AG08396 (cell line): ENCODE results near the gene UPB1.
"Not testable (repeated sequence)": the region's sequence is repeated elsewhere in the genome, so short reads cannot be mapped to it uniquely, and the experiment has no call there.

Experiments used
- DNase-seq: peaks from one replicate; pipeline ENCODE4 v3.0.0; 2012; ENCODE audit warnings: low spot score, mixed read lengths

Gene UPB1

GRCh38 chr22:24504956-24505736 lies 10.0 kb downstream of the UPB1 start:
- DNase-seq, result no peak

DNA sequence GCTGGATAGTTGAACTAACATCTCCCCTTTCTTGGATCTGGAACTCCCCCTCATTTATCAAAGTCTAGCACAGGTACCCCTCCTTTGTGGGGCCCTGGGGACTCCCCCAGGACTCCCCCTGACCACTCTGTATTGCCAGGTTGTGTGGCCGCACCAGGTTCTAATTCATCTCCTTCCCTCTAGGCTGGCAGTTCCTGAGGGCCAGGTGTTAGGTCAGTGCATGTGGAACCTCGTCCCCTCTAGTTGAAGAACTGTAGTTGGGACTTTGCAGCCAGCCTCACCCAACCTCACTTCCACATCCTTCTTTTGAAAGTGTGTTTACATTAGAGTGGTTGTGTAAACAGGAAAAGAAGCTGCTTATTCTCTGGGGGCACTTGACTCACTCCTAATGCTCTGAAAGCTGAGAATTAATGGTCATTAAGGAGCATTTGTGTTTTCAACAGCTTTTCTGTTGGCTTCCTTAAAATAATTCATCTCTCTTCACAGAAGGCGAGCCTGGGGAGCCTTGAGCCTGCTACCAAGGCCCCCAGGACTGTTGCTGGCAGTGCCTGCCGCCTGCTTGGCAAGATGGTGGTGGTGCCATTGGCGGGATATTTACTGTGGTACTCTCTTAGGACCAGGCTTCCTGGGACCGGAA lies 11.8 kb downstream of the UPB1 start:
- DNase-seq, result no peak

DNA sequence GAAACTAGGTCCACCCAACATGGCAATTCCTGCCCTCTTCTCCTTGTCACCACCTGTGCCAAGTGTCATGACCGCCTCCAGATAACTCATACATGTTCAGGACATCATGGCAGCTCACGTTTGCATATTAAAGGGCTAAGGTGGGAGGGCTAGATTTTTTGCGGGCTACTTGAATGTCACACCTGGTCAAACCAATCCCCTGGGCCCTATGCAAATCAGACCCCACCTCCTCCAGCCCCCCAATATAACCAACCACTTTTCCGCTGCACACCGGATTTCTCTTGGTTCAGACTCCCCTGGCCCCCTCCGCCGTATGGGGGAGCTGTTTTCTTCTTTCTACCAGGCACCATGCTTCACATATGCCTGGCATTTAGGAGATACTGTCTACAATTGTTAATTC lies 12.6 kb downstream of the UPB1 start:
- DNase-seq, result no peak

DNA sequence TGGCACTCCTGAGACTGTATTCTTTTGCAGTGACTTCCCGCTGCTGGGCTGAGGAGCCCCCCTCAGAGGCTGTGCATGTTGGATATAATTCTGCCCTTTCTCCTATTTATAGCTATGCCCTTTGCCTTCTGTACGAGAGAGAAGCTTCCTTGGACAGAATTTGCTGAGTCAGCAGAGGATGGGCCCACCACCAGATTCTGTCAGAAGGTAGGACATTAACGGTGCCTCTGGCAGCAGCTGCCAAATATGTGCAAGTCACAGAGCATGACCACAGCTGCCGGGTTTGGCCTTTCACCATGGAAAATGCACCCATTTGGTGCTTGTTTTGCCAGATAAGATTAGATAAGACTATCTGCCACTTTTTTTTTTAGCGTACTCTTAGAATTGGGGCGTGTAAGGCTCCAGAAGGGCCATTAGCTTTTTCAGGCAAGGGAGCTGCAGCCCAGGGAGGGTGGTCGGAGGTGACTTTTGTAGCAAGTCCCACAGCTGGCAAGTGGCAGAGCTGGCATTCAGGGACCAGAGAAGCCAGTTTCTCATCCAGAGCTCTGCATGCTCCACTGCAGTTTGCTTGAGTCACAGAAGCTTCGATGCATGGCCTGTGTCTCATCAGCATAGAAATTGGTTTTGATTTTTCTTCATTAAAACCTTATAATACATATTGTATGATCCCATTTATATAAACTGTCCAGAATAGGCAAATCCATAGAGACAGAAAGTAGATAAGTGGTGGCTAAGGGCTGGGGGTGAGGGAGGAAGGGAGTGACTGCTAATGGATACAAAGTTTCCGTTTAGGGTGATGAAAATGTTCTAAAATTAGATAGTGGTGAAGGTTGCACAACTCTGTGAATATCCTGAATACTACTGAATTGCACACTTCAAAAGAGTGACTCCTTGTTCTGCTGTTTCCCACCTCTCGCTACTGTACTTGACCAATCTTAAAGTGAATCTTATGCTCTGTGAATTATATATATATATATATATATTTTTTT lies 15.8 kb downstream of the UPB1 start:
- peak; percentile 24 for DNase-seq

- DNase-seq, result no peak
Observed at GRCh38 chr22:24512043-24512442, 16.9 kb downstream of the UPB1 start.

DNA sequence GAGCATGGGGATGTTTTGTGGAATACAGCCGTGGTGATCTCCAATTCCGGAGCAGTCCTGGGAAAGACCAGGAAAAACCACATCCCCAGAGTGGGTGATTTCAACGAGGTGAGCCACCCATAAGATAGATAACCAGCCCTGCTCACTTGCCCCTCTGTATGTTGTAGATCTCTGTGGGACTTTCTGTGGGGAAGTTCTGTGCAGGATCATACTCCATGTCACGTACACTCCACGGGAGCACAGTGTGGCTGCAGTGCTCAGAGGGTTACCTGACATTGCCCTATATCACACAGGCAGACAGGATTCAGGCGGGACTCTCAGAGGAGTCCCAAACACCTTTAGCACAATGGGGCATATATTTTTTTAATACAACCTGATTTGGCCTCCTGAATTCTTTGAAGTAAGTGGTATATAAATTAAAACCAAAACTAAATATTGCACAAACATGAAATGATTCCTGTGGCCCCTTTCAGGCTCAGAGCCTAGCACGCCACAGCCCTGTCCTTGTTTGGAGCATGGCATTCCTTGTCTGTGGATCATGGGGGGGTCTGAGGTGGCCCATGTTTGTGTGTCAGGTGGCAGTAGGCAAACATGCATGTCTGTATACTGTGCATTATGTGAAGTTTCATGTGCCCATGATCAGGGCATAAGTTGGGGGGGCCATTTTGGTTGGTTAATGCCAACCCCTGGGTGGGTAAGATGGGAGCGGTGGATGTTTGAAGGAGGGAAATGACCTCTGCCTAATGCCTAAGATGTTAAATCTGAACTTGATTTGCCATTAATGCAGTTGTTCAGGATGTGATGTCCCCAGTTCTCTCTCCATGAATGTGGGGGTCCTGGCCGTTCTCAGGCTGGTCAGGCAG lies 18.5 kb downstream of the UPB1 start:
- no peak for DNase-seq

- no peak for DNase-seq
Observed at GRCh38 chr22:24514241-24515026, 19.3 kb downstream of the UPB1 start.

GRCh38 chr22:24515027-24515338 lies 19.9 kb downstream of the UPB1 start:
- no peak for DNase-seq

- DNase-seq, result peak; percentile 85
Observed at GRCh38 chr22:24516301-24516737, 21.2 kb downstream of the UPB1 start.

DNA sequence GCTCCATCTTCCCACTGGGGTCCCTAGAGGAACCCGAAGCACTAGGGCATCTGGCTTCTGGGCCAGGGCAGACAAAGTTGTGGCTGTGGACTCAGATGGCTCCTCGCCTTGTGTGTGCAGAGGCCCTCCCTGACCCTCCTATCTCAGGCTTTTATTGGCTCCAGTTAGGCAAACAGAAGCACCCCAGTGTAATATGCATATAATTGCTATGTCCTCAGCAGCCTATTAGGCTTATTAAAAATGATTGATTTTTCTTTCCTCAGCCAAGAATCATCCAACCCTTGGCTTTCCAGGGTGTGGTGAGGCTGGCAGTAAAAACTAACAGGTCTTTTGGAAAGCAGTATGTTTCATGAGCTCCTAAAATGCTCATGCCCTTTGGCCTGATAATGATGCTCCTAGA lies 22.3 kb downstream of the UPB1 start:
- DNase-seq, result no peak

GRCh38 chr22:24518228-24518627 lies 23.1 kb downstream of the UPB1 start:
- no peak for DNase-seq

DNA sequence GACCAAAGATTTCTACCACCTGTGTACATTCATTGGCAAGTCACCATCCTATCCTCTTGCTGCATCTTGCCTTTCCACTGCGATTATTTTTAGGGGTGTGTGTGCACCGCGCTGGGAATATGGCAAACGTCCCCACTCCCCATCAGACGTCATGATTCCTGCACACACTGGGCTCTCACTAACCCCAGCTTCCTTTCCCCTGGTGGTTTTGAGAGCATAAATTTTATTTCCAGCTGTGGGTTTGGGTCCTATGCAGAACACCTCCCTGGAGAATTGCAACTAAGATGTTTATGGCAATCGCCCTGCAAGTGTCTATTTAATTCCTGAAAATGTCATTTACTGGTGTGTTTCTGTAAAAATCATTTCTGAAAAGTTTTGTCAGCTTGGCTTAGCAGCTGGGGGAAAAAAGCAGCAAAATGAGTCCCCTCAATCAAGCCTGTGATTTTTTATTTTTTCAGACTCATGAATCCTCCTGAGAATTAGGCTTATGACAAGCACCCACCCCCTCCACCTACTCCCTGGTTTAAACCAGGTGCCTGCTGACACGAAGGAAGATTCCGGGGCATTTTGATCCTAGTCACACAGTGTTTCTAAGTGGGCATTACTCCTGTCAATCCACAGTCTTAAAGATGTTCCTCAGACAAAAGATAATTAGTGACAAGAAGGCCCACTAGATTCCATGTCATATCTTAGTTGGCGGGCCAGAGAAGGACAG lies 23.8 kb downstream of the UPB1 start:
- no peak for DNase-seq

- no peak for DNase-seq
Observed at GRCh38 chr22:24519496-24519895, 24.4 kb downstream of the UPB1 start.

GRCh38 chr22:24521791-24522245 lies 26.7 kb downstream of the UPB1 start:
- peak; percentile 32 for DNase-seq

DNA sequence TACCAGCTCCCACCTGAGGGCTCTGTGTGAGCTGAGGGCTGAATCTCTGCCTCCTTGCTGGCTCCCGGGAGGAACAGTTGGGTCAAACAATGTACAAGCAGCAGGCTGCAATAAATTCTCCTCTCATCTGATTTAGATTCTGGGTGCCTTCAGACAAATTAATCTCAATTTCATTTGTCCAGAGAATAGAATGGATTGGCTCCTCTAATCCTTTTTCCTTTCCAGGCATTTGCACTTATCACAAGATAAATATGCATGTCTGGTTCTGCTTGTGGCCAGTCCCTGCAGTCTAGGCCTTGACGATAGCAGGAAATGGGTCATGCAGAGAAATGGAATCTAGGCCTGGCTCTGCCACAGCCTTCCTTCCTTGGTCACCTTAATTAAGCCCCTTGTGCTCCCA lies 28.7 kb downstream of the UPB1 start:
- no peak for DNase-seq

GRCh38 chr22:24525416-24526037 lies 30.4 kb downstream of the UPB1 start:
- DNase-seq, result peak; percentile 78

- no peak for DNase-seq
Observed at GRCh38 chr22:24526191-24526590, 31.1 kb downstream of the UPB1 start.

GRCh38 chr22:24529898-24530297 lies 34.8 kb downstream of the UPB1 start:
- no peak for DNase-seq

DNA sequence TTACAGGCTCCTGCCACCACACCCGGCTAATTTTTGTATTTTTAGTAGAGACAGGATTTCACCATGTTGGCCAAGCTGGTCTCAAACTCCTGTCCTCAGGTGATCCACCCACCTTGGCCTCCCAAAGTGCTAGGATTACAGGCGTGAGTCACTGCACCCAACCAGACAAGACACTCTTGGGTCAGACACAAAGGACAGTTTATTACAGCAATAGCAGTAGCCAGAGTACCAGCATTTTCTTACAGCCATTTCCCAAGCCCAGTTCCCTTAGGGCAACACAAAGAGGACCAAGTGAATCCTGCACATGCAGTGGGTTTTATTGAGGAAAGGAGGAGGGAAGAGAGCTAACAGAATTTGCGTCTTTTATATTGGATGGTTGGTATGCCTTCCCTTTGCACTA lies 35.8 kb downstream of the UPB1 start:
- not testable (repeated sequence) for DNase-seq

GRCh38 chr22:24532075-24532474 lies 36.9 kb downstream of the UPB1 start:
- no peak for DNase-seq
